Aortic smooth muscle cell (primary cell): ENCODE data around the gene PLXNB1. TPM values are rescaled to one million over a fixed set of nuclear protein-coding genes. Genes with fewer than 3 reads are reported as not detected.

Experiments
- total RNA-seq: library from RNA; depleted of rRNA; stranded (reverse); fragments of >200 nt; gene quantifications from 2 replicates; pipeline ENCODE4 v1.2.3, GENCODE V29; 2014

Gene PLXNB1
- 14.1 and 15.9 TPM in 2 replicates for total RNA-seq

DNA sequence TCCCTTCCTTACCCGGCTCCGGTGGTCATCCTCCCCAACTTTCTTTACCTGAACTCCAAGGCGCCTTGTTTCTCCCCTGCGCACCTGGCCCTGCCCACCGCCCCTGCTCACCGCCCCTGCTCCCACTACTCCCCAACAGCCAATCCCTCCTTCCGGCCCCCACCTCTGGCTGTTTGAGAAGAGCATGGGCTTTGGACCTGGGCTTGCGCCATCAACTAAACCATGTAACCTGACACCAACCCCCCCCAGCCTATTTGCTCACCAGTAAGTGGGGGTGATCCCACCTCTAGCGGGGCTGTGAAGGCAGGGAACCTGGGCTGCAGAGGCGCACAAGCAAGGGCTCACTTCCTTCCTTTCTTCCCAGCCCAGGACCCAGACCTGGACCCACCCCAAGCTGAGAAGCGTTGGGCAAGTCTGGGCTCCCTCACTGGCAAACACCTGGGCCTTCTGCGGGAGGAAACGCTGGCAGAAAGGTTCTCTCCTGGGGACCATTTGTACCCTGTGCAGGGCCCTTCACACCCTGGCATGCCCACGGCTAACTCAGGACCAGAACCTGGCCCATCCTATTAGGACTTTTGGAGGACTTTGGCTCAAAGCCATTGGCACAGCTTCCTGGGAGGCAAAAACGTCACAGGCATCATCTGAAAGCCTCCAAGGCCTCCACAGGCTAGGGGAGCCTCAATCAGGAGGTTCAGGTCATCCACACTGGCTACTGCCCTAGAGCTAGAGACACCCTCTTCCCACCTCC is at the start of gene PLXNB1:
TSS of gene PLXNB1 (minus strand) at position 127 of the 748 bp plus-strand sequence. CDS start 5,475 bp downstream, outside the sequence.

DNA sequence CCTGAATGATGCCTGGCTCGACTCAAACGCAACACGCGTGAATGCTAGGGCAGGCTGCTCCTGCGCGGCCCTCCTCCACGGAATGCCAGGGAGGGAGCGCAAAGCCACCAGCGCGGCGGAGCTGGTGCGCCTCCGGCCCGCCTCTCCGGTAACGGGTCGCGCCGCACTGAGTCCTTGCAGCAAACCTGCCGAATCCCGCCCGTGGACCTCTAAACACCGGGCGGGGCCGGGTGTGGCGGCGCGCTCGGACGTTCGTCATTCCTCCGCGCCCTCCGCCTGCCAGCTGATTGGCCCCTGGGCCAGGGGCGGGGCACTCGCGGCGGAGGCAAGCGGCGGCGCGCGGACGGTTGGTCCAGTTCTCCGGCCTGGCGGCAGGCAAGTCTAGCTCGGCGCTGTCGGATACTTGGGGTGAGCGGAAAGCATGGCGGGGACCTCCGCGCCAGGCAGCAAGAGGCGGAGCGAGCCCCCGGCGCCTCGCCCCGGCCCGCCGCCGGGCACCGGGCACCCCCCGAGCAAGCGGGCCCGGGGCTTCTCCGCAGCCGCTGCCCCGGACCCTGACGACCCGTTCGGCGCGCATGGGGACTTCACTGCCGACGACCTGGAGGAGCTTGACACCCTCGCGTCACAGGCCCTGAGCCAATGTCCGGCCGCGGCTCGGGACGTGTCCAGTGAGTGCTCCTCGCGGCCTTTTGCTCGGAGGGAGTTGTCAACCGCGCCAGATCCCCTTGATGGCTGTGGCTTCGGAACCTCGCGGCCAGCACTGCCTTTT is 16.7 kb upstream of the PLXNB1 start, which contains the start of gene ATRIP:
TSS of gene ATRIP (plus strand) at position 313 of the 769 bp plus-strand sequence. CDS start at position 422, 109 bp downstream.

DNA sequence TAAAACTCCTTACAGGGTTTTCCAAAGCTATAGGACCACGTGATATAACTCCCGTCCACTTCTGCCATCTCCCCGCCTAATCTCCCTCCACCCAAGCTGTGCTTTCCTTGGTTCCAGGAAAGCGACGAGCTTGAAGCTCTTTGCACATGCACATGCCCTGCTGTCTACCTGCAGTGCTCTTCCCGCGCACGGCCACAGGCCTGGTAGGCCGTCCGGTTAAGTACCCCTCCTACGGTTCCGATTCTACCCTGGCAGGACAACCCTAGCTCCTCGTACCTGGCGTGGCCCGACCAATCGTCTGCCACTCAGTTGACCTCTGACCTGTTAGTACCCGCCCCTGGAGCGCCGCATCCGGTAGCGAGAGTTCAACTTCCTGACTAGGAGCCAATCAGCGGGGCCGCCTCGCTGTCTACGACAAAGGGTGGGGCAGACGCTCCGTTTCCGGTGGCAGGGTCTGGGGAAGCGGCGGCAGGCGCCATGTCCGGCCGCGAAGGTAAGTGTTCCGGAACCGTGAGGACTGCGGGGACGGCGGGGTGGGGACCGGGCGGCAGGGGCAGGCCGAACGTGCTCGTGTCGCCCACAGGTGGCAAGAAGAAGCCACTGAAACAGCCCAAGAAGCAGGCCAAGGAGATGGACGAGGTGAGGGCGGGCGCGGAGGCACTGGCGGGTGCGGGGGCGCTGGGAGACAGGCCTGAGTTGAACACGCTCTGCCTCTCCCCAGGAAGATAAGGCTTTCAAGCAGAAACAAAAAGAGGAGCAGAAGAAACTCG is 10.1 kb upstream of the PLXNB1 start, which contains the start of the genes CCDC51 and TMA7:
TSS of gene CCDC51 (minus strand) at position 300 of the 770 bp plus-strand sequence. CDS start 4,991 bp downstream, outside the sequence.
TSS of gene TMA7 (plus strand) at position 438 of the 770 bp plus-strand sequence. CDS start at position 478, 40 bp downstream.

GRCh38 chr3:48371651-48372376 is 58.1 kb downstream of the PLXNB1 start, which contains the start of gene FBXW12:
TSS of gene FBXW12 (plus strand) at chr3:48372219. CDS start at chr3:48372768, 549 bp downstream.

Other genes with a start within 250 kb of the PLXNB1 start
- gene CDC25A, start 241.7 kb downstream of the PLXNB1 start, total RNA-seq: 3.9 and 7.7 TPM in 2 replicates
- gene CAMP, start 206.6 kb downstream of the PLXNB1 start, total RNA-seq: not detected in 2 replicates
- 2.8 and 3.6 TPM in 2 replicates for gene ZNF589, start 189.0 kb downstream of the PLXNB1 start, total RNA-seq
- 19.2 and 20.0 TPM in 2 replicates for gene NME6, start 128.7 kb downstream of the PLXNB1 start, total RNA-seq
- not detected in 2 replicates for gene SPINK8, start 96.4 kb downstream of the PLXNB1 start, total RNA-seq
- gene FBXW12, start 57.9 kb downstream of the PLXNB1 start, total RNA-seq: not detected in 2 replicates
- 14.0 and 16.5 TPM in 2 replicates for gene CCDC51, start 10.0 kb upstream of the PLXNB1 start, total RNA-seq
- gene TMA7, start 10.2 kb upstream of the PLXNB1 start, total RNA-seq: 392 and 433 TPM in 2 replicates
- gene ATRIP, start 16.7 kb upstream of the PLXNB1 start, total RNA-seq: 4.5 and 7.0 TPM in 2 replicates
- 119 and 120 TPM in 2 replicates for gene SHISA5, start 74.1 kb upstream of the PLXNB1 start, total RNA-seq
- 6.6 and 7.6 TPM in 2 replicates for gene PFKFB4, start 126.7 kb upstream of the PLXNB1 start, total RNA-seq
- 0.19 and 0.26 TPM in 2 replicates for gene UCN2, start 133.7 kb upstream of the PLXNB1 start, total RNA-seq
- 5.4 and 6.0 TPM in 2 replicates for gene COL7A1, start 165.2 kb upstream of the PLXNB1 start, total RNA-seq
- gene UQCRC1, start 179.6 kb upstream of the PLXNB1 start, total RNA-seq: 235 and 284 TPM in 2 replicates
- not detected in 2 replicates for gene TMEM89, start 191.7 kb upstream of the PLXNB1 start, total RNA-seq
- 11.9 and 16.8 TPM in 2 replicates for gene SLC26A6, start 205.4 kb upstream of the PLXNB1 start, total RNA-seq
- gene CELSR3, start 232.8 kb upstream of the PLXNB1 start, total RNA-seq: 0.37 and 0.66 TPM in 2 replicates